BJ (cell line): ENCODE results near the gene CCNK. TPM values are rescaled to one million over a fixed set of nuclear protein-coding genes. Genes with fewer than 3 reads are reported as not detected.
A peak's percentile ranks its signal among the peaks of the same experiment; 100 is the strongest.

Experiments used
- CTCF ChIA-PET: fragments of 350-600 bp; formaldehyde crosslinking; extraction: SDS; loops from one replicate; lab custom pipeline; 2021; ENCODE audit warnings: antibody characterized with exemption, inconsistent platforms; lab: Yijun Ruan, JAX
- POLR2A ChIA-PET: fragments of 300-600 bp; sonication (Branson Sonifier 250); formaldehyde crosslinking; extraction: SDS; loops from one replicate; lab custom pipeline; 2021; ENCODE audit warnings: antibody characterized with exemption; lab: Charles Lee
- DNase-seq: peaks from one replicate; pipeline ENCODE4 v3.0.0-alpha.2; 2011; ENCODE audit warnings: low read depth
- H3K27me3 ChIP-seq: 2 replicates; pipeline ENCODE4 v1.6.0; 2011; ENCODE audit warnings: low read length; ENCODE audit not compliant: control insufficient read depth, insufficient read depth
- H3K36me3 ChIP-seq: 2 replicates; pipeline ENCODE4 v1.5.1; 2011; ENCODE audit warnings: low read length; ENCODE audit not compliant: control insufficient read depth, insufficient read depth
- H3K4me3 ChIP-seq: 2 replicates; pipeline ENCODE4 v1.5.1; 2011; ENCODE audit warnings: low read depth, mild to moderate bottlenecking, control low read depth, low read length
- polyA plus RNA-seq: library from polyadenylated mRNA; depleted of rRNA; stranded (reverse); fragments of >200 nt; gene quantifications from 2 replicates; pipeline ENCODE4 v1.2.3, GENCODE V29; 2011
- TF ChIP-seq, protein P1 (sequence below): IDR thresholded peaks from 2 replicates; pipeline ENCODE4 v1.5.1; 2011; ENCODE audit warnings: low read depth, mild to moderate bottlenecking, control low read depth, inconsistent platforms, low read length, moderate library complexity; ENCODE audit not compliant: insufficient read depth

CCNK gene
- polyA plus RNA-seq, 1 experiment = 11.0 TPM

DNA sequence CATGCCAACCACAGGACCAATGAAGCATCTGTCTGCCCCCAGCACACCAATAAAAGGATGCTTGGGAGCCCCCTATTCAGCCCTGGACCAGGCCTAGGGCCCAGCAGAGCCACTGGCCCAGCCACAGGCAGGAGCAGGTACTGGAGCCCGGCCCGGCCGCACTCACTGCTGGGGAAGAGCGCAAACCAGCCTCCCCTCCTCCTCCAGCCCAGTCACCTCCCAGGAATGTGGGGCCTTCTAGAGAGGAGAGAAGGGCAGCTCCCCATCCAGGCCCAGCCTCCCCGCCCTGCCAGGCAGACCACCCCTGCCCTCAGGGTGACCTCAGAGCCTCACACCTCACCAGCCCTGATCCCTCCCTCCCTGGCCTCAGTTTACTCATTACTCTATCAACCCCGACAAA is 56.2 kb downstream of the CCNK start:
- CTCF ChIA-PET = interaction anchor here (0.7 to 2.4 kb wide), 5 partner anchors 9 to 85 kb away, joined by 3 to 8 read pairs (median 4); no protein-coding TSS in a partner anchor
- DNase-seq = peak; percentile 33
- no peaks in the 10 kb centered on the region for H3K27me3 ChIP-seq
- H3K4me3 ChIP-seq = no peak overlapping the region
- TF ChIP-seq, protein P1, sequence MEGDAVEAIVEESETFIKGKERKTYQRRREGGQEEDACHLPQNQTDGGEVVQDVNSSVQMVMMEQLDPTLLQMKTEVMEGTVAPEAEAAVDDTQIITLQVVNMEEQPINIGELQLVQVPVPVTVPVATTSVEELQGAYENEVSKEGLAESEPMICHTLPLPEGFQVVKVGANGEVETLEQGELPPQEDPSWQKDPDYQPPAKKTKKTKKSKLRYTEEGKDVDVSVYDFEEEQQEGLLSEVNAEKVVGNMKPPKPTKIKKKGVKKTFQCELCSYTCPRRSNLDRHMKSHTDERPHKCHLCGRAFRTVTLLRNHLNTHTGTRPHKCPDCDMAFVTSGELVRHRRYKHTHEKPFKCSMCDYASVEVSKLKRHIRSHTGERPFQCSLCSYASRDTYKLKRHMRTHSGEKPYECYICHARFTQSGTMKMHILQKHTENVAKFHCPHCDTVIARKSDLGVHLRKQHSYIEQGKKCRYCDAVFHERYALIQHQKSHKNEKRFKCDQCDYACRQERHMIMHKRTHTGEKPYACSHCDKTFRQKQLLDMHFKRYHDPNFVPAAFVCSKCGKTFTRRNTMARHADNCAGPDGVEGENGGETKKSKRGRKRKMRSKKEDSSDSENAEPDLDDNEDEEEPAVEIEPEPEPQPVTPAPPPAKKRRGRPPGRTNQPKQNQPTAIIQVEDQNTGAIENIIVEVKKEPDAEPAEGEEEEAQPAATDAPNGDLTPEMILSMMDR = no peak
- no peaks in the 10 kb centered on the region; the same call in none of the 2 replicates for H3K36me3 ChIP-seq
- POLR2A ChIA-PET = no interaction called here

DNA sequence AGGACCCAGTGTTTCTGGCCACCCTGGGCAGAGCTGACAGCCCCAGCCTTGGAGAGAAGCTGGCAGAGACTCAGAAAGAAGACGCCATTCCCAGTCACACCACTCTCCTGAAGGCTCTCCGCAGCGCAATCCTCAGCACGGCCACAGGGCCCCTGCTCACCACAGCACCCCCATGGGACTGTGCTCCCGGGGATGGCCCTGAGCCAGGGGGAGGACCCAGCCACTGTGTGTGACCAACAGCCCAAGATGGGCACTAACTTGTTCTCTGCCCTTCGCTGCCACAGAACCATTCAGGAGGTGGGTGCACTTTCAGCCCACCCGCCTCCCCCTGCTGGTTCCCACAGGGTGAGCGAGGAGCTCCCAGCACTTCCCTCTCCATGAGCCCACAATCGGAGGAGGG is 57.1 kb downstream of the CCNK start:
- Histone ChIP-seq H3K27me3 (no peaks in the 10 kb centered on the region), H3K4me3 (no peak overlapping the region), H3K36me3 (no peaks in the 10 kb centered on the region; the same call in none of the 2 replicates)
- POLR2A ChIA-PET = no interaction called here
- CTCF ChIA-PET = interaction anchor here (0.7 to 2.4 kb wide), 6 partner anchors 8 to 90 kb away, joined by 3 to 8 read pairs (median 4); no protein-coding TSS in a partner anchor
- DNase-seq = no peak
- TF ChIP-seq, protein P1 = no peak

DNA sequence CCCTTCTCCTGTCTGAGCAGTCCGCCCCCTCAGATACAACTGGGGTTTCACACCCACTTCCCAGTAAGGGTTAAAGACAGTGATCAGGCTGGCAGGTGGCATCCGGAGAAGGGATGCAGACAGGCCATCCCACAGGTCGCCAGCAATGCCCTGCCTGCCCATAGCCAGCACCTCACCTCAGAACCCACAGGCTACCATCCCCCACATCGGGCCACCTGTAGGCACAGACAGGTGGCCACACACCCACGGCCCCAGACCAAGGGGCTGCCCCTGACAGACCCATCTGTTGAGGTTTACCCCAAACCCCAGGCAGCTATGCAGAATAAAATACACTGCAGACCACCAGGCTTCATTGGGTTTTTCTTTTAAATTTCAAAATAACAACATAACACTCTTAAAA is 57.5 kb downstream of the CCNK start:
- POLR2A ChIA-PET = no interaction called here
- CTCF ChIA-PET = interaction anchor here (1.0 to 2.4 kb wide), 4 partner anchors 7 to 90 kb away, joined by 3 to 8 read pairs (median 4); no protein-coding TSS in a partner anchor

DNA sequence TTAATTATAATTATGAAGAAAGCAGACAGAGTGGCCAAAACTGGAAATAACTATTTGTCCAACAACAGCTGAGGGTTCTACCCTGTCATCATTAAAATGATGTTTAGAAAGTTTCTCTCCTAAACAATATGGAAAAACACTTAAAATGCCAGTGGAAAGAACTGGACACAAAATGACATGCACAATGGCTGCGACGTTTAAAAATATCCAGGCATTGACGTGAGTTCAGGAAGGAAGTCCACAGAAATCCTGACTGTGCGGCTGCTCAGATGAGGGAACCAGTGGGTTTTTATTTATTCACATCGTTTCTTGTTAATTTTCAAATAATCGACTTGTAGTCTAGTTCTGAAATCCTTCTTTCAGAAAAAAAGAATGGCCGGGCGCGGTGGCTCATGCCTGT is 58.3 kb downstream of the CCNK start:
- POLR2A ChIA-PET = interaction anchor here (0.6 kb wide), 1 partner anchor 41 kb away, joined by 5 read pairs; no protein-coding TSS in a partner anchor
- Histone ChIP-seq H3K4me3 (no peak overlapping the region), H3K27me3 (no peaks in the 10 kb centered on the region), H3K36me3 (no peaks in the 10 kb centered on the region; the same call in 1 of the 2 replicates)
- CTCF ChIA-PET = interaction anchor here (1.0 to 2.4 kb wide), 3 partner anchors 13 to 36 kb away, joined by 3 to 8 read pairs (median 4); no protein-coding TSS in a partner anchor
- DNase-seq = no peak
- TF ChIP-seq, protein P1 = no peak

More for the DNA sequence above, 57.5 kb downstream of the CCNK start:
- TF ChIP-seq, protein P1 = no peak
- H3K27me3 ChIP-seq = no peaks in the 10 kb centered on the region
- no peak overlapping the region for H3K4me3 ChIP-seq
- H3K36me3 ChIP-seq = no peaks in the 10 kb centered on the region; the same call in 1 of the 2 replicates
- DNase-seq = no peak

DNA sequence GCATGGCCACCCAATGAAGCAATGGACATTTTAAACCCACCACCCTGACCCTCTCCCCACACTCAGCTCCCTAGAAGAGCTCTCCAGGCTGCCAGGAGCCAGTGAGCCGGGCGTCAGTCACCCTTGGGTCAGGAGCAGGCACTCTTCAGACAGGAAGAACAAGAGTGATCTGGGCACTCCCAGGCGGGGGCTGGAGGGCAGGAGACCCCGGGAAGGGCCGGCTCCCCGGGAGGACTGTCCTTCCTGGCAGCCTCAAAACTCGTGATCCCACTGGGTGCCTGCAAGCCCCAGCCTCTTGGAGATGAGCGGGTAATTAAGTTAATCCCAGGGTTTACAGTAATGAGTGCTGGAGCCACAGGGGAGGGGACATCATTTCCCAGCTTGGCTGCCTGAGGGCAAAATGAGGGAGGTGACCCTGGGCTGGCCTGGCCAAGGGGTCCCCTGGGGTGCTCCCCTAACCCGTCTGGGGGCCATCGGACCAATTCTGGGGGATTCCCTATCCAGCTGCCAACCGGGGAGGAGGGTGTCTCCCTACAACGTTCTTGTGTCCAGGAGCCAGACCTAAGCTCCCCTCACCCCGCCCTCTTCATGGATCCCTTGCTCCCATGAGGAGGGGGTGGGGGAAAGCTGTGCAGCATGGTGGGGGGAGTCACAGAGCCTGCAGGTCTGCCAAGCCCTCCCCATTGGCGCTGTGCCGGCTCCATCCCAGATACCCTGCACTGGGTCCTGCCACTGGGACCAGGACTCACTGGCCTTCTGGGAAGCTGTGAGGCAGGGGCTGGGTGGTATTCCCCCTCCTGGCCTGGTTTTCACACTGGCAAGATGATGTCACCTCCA is 59.2 kb downstream of the CCNK start:
- Histone ChIP-seq H3K4me3 (no peak overlapping the region), H3K36me3 (no peaks in the 10 kb centered on the region), H3K27me3 (no peaks in the 10 kb centered on the region)
- DNase-seq = no peak
- CTCF ChIA-PET = interaction anchor here (1.0 kb wide), 1 partner anchor 12 kb away, joined by 3 read pairs; no protein-coding TSS in a partner anchor
- POLR2A ChIA-PET = no interaction called here
- TF ChIP-seq, protein P1 = no peak
